ENCODE measurements around the gene CHRM2. TPM values are rescaled to one million over a fixed set of nuclear protein-coding genes. Genes with fewer than 3 reads are reported as not detected.

Gene CHRM2
- total and polyA plus RNA-seq, 9 of the 15 experiments (the other 6 are each of a cell fraction or from before 2014, with no cell fraction given): not detected

GRCh38 chr7:136993377-136993776 lies 124.9 kb downstream of the CHRM2 start:
- Histone ChIP-seq H3K9me1 (ENCODE audit: control insufficient read depth, insufficient read depth, low read length) (no peaks in the 10 kb centered on the region), H3K9me3 (replicated peaks; ENCODE audit: control insufficient read depth, insufficient read depth, low read depth, low read length) (no peaks in the 10 kb centered on the region), H2AFZ (ENCODE audit: low read depth, low read length) (no peak overlapping the region), H4K20me1 (replicated peaks; ENCODE audit: control insufficient read depth, insufficient read depth, low read length) (no peaks in the 10 kb centered on the region), H3K36me3 (ENCODE audit: control insufficient read depth, insufficient read depth, low read length) (no peaks in the 10 kb centered on the region), H3K27me3 (ENCODE audit: control insufficient read depth in 2 of 2, insufficient read depth in 2 of 2, low read length in 2 of 2) (no peaks in the 10 kb centered on the region), H3K4me2 (ENCODE audit: insufficient read depth, low read length) (no peak overlapping the region), H3K27ac (ENCODE audit: extremely low read depth, low read depth, low read length) (no peak overlapping the region), H3K9ac (ENCODE audit: insufficient read depth in 1 of 2, low read depth in 2 of 2, low read length in 2 of 2) (no peak overlapping the region), H3K79me2 (ENCODE audit: control insufficient read depth, insufficient read depth, low read length) (no peaks in the 10 kb centered on the region), H3K4me1 (replicated peaks in 1 of 2; ENCODE audit: control insufficient read depth in 2 of 2, insufficient read depth in 2 of 2, low read length in 2 of 2) (no peaks in the 10 kb centered on the region), H3K4me3 (no peak overlapping the region)
- CTCF ChIA-PET (ENCODE audit: low intra/inter-chr PET ratio): interaction anchor here (0.9 kb wide), 1 partner anchor 9 kb away, joined by 3 read pairs; no protein-coding TSS in a partner anchor
- 0% methylated on average over 3 of the region's 3 CpGs for WGBS (ENCODE audit: insufficient coverage, low coverage, missing lambda C conversion rate)
- DNase-seq (ENCODE audit: extremely low read depth in 1 of 4, low spot score in 3 of 4): no peak
- ATAC-seq: no peak
- BruUV-seq (replicated peaks): no TSS peak
- in situ Hi-C loops (cut with MboI) (no loop called here), intact Hi-C loops (cut with micrococcal nuclease) (no loop called here)
- FAIRE-seq: no peak
- POLR2A ChIA-PET: no interaction called here
- TF ChIP-seq NFATC3 (IDR thresholded peaks at IDR 0.05) (no peak), TBL1XR1 (IDR thresholded peaks at IDR 0.05; ENCODE audit: low read length in 2 of 2) (no peak), ARHGAP35 (IDR thresholded peaks at IDR 0.05; ENCODE audit: partially characterized antibody) (no peak), CBX3 (IDR thresholded peaks at IDR 0.05; ENCODE audit: borderline replicate concordance in 1 of 2, low read length in 2 of 2) (no peak), SRF (CRISPR knock-in tag; IDR thresholded peaks at IDR 0.05) (no peak), SRSF3 (IDR thresholded peaks at IDR 0.05; ENCODE audit: insufficient read depth, low read length) (no peak), SPI1 (IDR thresholded peaks at IDR 0.05; ENCODE audit: borderline replicate concordance, low read depth, low read length) (no peak), ZBTB12 (CRISPR knock-in tag; IDR thresholded peaks at IDR 0.05) (no peak), ZNF212 (CRISPR knock-in tag; IDR thresholded peaks at IDR 0.05) (no peak), MYC (IDR thresholded peaks at IDR 0.05; ENCODE audit: low read depth, low read length) (no peak), MYC (CRISPR knock-in tag; IDR thresholded peaks at IDR 0.05; ENCODE audit: borderline replicate concordance, low read depth) (no peak), PTRF (tag; IDR thresholded peaks at IDR 0.05) (no peak), E2F5 (CRISPR knock-in tag; IDR thresholded peaks at IDR 0.05) (no peak), ZBTB17 (CRISPR knock-in tag; IDR thresholded peaks at IDR 0.05) (no peak)
- TF ChIP-seq, protein P1, sequence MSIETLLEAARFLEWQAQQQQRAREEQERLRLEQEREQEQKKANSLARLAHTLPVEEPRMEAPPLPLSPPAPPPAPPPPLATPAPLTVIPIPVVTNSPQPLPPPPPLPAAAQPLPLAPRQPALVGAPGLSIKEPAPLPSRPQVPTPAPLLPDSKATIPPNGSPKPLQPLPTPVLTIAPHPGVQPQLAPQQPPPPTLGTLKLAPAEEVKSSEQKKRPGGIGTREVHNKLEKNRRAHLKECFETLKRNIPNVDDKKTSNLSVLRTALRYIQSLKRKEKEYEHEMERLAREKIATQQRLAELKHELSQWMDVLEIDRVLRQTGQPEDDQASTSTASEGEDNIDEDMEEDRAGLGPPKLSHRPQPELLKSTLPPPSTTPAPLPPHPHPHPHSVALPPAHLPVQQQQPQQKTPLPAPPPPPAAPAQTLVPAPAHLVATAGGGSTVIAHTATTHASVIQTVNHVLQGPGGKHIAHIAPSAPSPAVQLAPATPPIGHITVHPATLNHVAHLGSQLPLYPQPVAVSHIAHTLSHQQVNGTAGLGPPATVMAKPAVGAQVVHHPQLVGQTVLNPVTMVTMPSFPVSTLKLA (conservative IDR thresholded peaks at IDR 0.05): no peak
- TF ChIP-seq, protein P2, sequence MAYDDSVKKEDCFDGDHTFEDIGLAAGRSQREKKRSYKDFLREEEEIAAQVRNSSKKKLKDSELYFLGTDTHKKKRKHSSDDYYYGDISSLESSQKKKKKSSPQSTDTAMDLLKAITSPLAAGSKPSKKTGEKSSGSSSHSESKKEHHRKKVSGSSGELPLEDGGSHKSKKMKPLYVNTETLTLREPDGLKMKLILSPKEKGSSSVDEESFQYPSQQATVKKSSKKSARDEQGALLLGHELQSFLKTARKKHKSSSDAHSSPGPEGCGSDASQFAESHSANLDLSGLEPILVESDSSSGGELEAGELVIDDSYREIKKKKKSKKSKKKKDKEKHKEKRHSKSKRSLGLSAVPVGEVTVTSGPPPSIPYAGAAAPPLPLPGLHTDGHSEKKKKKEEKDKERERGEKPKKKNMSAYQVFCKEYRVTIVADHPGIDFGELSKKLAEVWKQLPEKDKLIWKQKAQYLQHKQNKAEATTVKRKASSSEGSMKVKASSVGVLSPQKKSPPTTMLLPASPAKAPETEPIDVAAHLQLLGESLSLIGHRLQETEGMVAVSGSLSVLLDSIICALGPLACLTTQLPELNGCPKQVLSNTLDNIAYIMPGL (CRISPR knock-in tag; IDR thresholded peaks at IDR 0.05): no peak
- TF ChIP-seq, protein P3, sequence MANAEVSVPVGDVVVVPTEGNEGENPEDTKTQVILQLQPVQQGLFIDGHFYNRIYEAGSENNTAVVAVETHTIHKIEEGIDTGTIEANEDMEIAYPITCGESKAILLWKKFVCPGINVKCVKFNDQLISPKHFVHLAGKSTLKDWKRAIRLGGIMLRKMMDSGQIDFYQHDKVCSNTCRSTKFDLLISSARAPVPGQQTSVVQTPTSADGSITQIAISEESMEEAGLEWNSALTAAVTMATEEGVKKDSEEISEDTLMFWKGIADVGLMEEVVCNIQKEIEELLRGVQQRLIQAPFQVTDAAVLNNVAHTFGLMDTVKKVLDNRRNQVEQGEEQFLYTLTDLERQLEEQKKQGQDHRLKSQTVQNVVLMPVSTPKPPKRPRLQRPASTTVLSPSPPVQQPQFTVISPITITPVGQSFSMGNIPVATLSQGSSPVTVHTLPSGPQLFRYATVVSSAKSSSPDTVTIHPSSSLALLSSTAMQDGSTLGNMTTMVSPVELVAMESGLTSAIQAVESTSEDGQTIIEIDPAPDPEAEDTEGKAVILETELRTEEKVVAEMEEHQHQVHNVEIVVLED (CRISPR knock-in tag; IDR thresholded peaks at IDR 0.05): no peak

All from K562 (cell line).